Astrocyte (in vitro differentiated cells and primary cell): ENCODE measurements around the gene LSM12.

Source experiments
- EZH2 ChIP-seq: IDR thresholded peaks from 2 replicates; pipeline ENCODE4 v1.6.1; 2012; ENCODE audit warnings: mild to moderate bottlenecking, low read length, inconsistent platforms; ENCODE audit not compliant: insufficient read depth
- TF ChIP-seq, protein P1 (sequence below): IDR thresholded peaks from 2 replicates; pipeline ENCODE4 v1.5.1; 2011; ENCODE audit warnings: low read depth, mild to moderate bottlenecking, inconsistent platforms, low read length, moderate library complexity; ENCODE audit not compliant: insufficient read depth

DNA sequence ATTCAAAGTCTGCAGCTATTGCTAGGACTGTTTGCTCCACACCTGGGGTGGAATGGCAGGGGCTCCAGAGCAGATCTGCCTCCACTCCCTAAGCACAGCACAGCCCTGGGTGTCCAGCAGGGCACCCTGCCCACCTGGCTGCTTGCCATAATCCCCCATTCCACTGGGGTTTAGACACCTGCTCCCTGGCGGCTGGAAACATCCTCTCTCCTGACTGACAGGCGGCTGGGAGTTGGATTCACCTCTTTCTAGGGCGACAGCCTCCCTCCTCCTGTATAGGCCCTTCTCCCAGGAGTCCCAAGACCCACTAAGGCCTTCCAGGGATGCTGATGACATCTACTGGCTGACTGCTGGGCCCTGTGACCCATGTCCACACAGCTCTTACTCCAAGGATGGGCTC is 39.0 kb upstream of the LSM12 start:
- TF ChIP-seq EZH2, result no peak
- TF ChIP-seq, protein P1, sequence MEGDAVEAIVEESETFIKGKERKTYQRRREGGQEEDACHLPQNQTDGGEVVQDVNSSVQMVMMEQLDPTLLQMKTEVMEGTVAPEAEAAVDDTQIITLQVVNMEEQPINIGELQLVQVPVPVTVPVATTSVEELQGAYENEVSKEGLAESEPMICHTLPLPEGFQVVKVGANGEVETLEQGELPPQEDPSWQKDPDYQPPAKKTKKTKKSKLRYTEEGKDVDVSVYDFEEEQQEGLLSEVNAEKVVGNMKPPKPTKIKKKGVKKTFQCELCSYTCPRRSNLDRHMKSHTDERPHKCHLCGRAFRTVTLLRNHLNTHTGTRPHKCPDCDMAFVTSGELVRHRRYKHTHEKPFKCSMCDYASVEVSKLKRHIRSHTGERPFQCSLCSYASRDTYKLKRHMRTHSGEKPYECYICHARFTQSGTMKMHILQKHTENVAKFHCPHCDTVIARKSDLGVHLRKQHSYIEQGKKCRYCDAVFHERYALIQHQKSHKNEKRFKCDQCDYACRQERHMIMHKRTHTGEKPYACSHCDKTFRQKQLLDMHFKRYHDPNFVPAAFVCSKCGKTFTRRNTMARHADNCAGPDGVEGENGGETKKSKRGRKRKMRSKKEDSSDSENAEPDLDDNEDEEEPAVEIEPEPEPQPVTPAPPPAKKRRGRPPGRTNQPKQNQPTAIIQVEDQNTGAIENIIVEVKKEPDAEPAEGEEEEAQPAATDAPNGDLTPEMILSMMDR, result no peak
